B cell (primary cell): ENCODE results near the gene NUDT12. TPM values are rescaled to one million over a fixed set of nuclear protein-coding genes. Genes with fewer than 3 reads are reported as not detected.

Experiments
- ATAC-seq: fragments of 200-7000 bp; cut with Tn5 transposase; one replicate; pipeline ENCODE4 v1.10.0; 2021; ENCODE audit warnings: low read depth, mild to moderate bottlenecking, moderate number of reproducible peaks, moderate library complexity
- CTCF ChIA-PET: fragments of 350-600 bp; sonication (Branson Sonifier 250); formaldehyde crosslinking; loops from one replicate; lab custom pipeline; 2021; ENCODE audit warnings: antibody characterized with exemption, inconsistent platforms; lab: Charles Lee
- POLR2A ChIA-PET: fragments of 350-600 bp; sonication (Branson Sonifier 250); formaldehyde crosslinking; loops from one replicate; lab custom pipeline; 2021; ENCODE audit warnings: antibody characterized with exemption; lab: Charles Lee
- DNase-seq: peaks from one replicate; pipeline ENCODE4 v3.0.0; 2013
- H2AFZ ChIP-seq: 2 replicates; pipeline ENCODE4 v1.6.1; 2012; ENCODE audit warnings: mild to moderate bottlenecking, low read depth, low read length; ENCODE audit not compliant: insufficient read depth, poor library complexity, severe bottlenecking
- H3K27ac ChIP-seq, 2 donors: 1 replicate in 1 of 2; 2 replicates in 1 of 2; pipeline ENCODE4 v1.5.1; 2012 to 2013; ENCODE audit warnings: low read length in 2 of 2, mild to moderate bottlenecking in 2 of 2, moderate library complexity in 1 of 2
- H3K27me3 ChIP-seq, 4 experiments: fragments of 200-600 bp in 1 of 4; sonication (generic) in 1 of 4; replicated peaks in 1 of 4; 1 replicate in 2 of 4; 2 replicates in 2 of 4; pipeline versions ENCODE4 v1.6.1 to v1.7.0; 2013 to 2016; ENCODE audit warnings: low read length in 3 of 4, mild to moderate bottlenecking in 2 of 4, mixed read lengths in 1 of 4, moderate library complexity in 1 of 4; ENCODE audit not compliant: insufficient read depth in 4 of 4, control insufficient read depth in 3 of 4; ENCODE audit errors: control extremely low read depth in 1 of 4
- H3K36me3 ChIP-seq, 2 experiments: replicated peaks in 1 of 2; 1 replicate in 1 of 2; 2 replicates in 1 of 2; pipeline versions ENCODE4 v1.6.1 to v1.7.1; 2013; ENCODE audit warnings: low read length in 1 of 2; ENCODE audit not compliant: insufficient read depth in 2 of 2, control insufficient read depth in 1 of 2; ENCODE audit errors: control extremely low read depth in 1 of 2, extremely low read depth in 1 of 2
- H3K4me1 ChIP-seq, 2 donors: fragments of 200-600 bp in 1 of 2; sonication (generic) in 1 of 2; 1 replicate in 1 of 2; 2 replicates in 1 of 2; pipeline versions ENCODE4 v1.5.1 to v1.6.1; 2013 to 2017; ENCODE audit warnings: low read length in 2 of 2; ENCODE audit not compliant: control insufficient read depth in 2 of 2, insufficient read depth in 2 of 2
- H3K4me2 ChIP-seq: replicated peaks from 2 replicates; pipeline ENCODE3; 2012; ENCODE audit warnings: mild to moderate bottlenecking, low read depth, low read length; ENCODE audit not compliant: poor library complexity, severe bottlenecking
- H3K4me3 ChIP-seq, 5 experiments: fragments of 200-600 bp in 1 of 5; sonication (generic) in 1 of 5; 1 replicate in 3 of 5; 2 replicates in 2 of 5; pipeline versions ENCODE4 v1.5.1 to v1.7.0; 2011 to 2016; ENCODE audit warnings: low read length in 4 of 5, mild to moderate bottlenecking in 4 of 5, low read depth in 2 of 5, control low read depth in 1 of 5, moderate library complexity in 1 of 5; ENCODE audit not compliant: insufficient read depth in 1 of 5; ENCODE audit errors: control extremely low read depth in 1 of 5, extremely low read depth in 1 of 5
- H3K79me2 ChIP-seq: fragments of 200-600 bp; sonication (generic); one replicate; pipeline ENCODE4 v1.6.0; 2016; ENCODE audit warnings: low read length; ENCODE audit not compliant: control insufficient read depth, insufficient read depth
- H3K9ac ChIP-seq: fragments of 200-600 bp; sonication (generic); 2 replicates; pipeline ENCODE4 v1.6.1; 2017; ENCODE audit warnings: mild to moderate bottlenecking, low read length, moderate library complexity
- H3K9me3 ChIP-seq, 3 donors: one replicate each; pipeline versions ENCODE4 v1.6.1 to v1.7.1; 2013; ENCODE audit warnings: low read length in 2 of 3; ENCODE audit not compliant: control insufficient read depth in 2 of 3, insufficient read depth in 1 of 3; ENCODE audit errors: control extremely low read depth in 1 of 3
- H4K20me1 ChIP-seq: 2 replicates; pipeline ENCODE4 v1.6.0; 2012; ENCODE audit warnings: mild to moderate bottlenecking, low read length; ENCODE audit not compliant: insufficient read depth, control insufficient read depth, poor library complexity, severe bottlenecking
- H3K27ac Mint-ChIP-seq: one replicate; pipeline ENCODE4 v1.8.0; 2021; ENCODE audit warnings: mixed read lengths
- H3K27me3 Mint-ChIP-seq: one replicate; pipeline ENCODE4 v1.8.0; 2021; ENCODE audit warnings: mixed read lengths
- H3K4me1 Mint-ChIP-seq: one replicate; pipeline ENCODE4 v1.8.0; 2021; ENCODE audit warnings: mixed read lengths
- H3K4me3 Mint-ChIP-seq: one replicate; pipeline ENCODE4 v1.8.0; 2021; ENCODE audit warnings: mixed read lengths
- H3K9me3 Mint-ChIP-seq: one replicate; pipeline ENCODE4 v1.8.0; 2022; ENCODE audit warnings: mixed read lengths; ENCODE audit not compliant: insufficient read depth
- CTCF ChIP-seq: fragments of 200-600 bp; IDR thresholded peaks from one replicate; pipeline ENCODE4 v1.8.0; 2022; ENCODE audit warnings: antibody characterized with exemption, mild to moderate bottlenecking
- EZH2 ChIP-seq: IDR thresholded peaks from 2 replicates; pipeline ENCODE4 v1.6.1; 2012; ENCODE audit warnings: borderline replicate concordance, low read depth, mild to moderate bottlenecking, moderate library complexity, low read length; ENCODE audit not compliant: insufficient read depth, poor library complexity, severe bottlenecking
- WGBS: methylation state at CpG from one replicate; pipeline ENCODE4 v1.1.5; 2013; ENCODE audit warnings: missing lambda C conversion rate; ENCODE audit not compliant: insufficient coverage; 5-methylcytosine and 5-hydroxymethylcytosine counted together
- intact Hi-C: fragments of 100-400 bp; cut with micrococcal nuclease; formaldehyde crosslinking; loops from one replicate; pipeline ENCODE4 v1.10.0; 2022
- polyA plus RNA-seq: library from polyadenylated mRNA; depleted of rRNA; stranded (reverse); fragments of >200 nt; gene quantifications from 2 replicates; pipeline ENCODE4 v1.2.3, GENCODE V29; 2012
- total RNA-seq, 2 donors: library from RNA; stranded (reverse); fragments of 120-200 nt in 1 of 2; gene quantifications; 1 replicate in 1 of 2; 2 replicates in 1 of 2; pipeline versions ENCODE4 v1.2.3 to v1.2.4, GENCODE V29; 2013 to 2022

NUDT12 gene
- total and polyA plus RNA-seq, 2 donors (not counting 1 experiment from before 2014, with no cell fraction given): 0.97 to 2.6 TPM

GRCh38 chr5:103589357-103589756 is 26.8 kb upstream of the NUDT12 start:
- no peak for DNase-seq
- no peak overlapping the region for H3K4me2 ChIP-seq
- no peak overlapping the region for H2AFZ ChIP-seq
- no peaks in the 10 kb centered on the region for H3K27me3 ChIP-seq
- Mint-ChIP-seq H3K9me3 (no peaks in the 10 kb centered on the region), H3K4me3 (no peak overlapping the region), H3K4me1 (no peaks in the 10 kb centered on the region), H3K27ac (no peak overlapping the region), H3K27me3 (peaks cover 2% of the 10 kb centered on the region)
- no CpG with 5 or more reads among the region's 3 CpGs for WGBS
- no peaks in the 10 kb centered on the region for H4K20me1 ChIP-seq
- intact Hi-C loops: no loop called here
- H3K9ac ChIP-seq: no peak overlapping the region
- H3K27ac ChIP-seq: no peak overlapping the region
- ChIA-PET CTCF (no interaction called here), POLR2A (no interaction called here)
- H3K79me2 ChIP-seq: no peaks in the 10 kb centered on the region
- H3K9me3 ChIP-seq: no peaks in the 10 kb centered on the region
- no peaks in the 10 kb centered on the region for H3K4me1 ChIP-seq
- no peak for ATAC-seq
- no peaks in the 10 kb centered on the region for H3K36me3 ChIP-seq
- TF ChIP-seq EZH2 (no peak), CTCF (no peak)
- H3K4me3 ChIP-seq: no peak overlapping the region

DNA sequence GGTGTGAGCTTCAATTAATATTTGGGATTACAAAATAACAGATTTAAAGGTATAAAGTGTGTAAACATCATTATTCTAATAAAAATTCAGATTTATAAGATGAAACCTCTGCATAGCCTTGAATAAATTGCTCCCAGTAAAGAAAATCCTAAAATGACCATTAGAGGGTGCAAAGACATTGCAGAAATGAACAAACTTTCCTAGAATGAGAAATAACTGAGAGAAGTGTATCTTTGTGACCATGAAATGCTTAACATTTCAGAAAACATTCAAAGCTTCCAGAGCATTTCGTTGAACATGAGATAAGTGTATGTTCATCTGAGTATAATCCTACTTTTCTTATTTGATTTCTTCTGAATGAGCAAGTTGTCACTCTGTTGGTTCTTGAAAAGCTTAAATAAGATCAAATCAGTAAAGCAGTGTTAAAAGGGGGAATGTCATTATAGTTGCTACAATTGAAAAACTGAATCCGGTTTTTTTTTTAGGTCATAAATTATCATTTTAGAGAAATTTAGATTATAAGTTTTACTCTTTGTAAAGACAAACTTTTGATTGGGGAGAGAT is 24.7 kb upstream of the NUDT12 start:
- ATAC-seq: no peak
- no peak overlapping the region for H3K27ac Mint-ChIP-seq
- H3K9me3 ChIP-seq: no peaks in the 10 kb centered on the region
- no peaks in the 10 kb centered on the region for H3K27me3 Mint-ChIP-seq
- H2AFZ ChIP-seq: no peak overlapping the region
- H3K36me3 ChIP-seq: no peaks in the 10 kb centered on the region
- no peak for TF ChIP-seq EZH2
- TF ChIP-seq CTCF: no peak
- no peak overlapping the region for H3K27ac ChIP-seq
- CTCF ChIA-PET: no interaction called here
- no peaks in the 10 kb centered on the region for H3K79me2 ChIP-seq
- H4K20me1 ChIP-seq: no peaks in the 10 kb centered on the region
- H3K9ac ChIP-seq: no peak overlapping the region
- no peak overlapping the region for H3K4me2 ChIP-seq
- H3K4me3 ChIP-seq: no peak overlapping the region
- no peak for DNase-seq
- intact Hi-C loops: no loop called here
- no peak overlapping the region for H3K4me3 Mint-ChIP-seq
- no peaks in the 10 kb centered on the region for H3K9me3 Mint-ChIP-seq
- H3K27me3 ChIP-seq: no peaks in the 10 kb centered on the region
- WGBS: no CpG with 5 or more reads among the region's 2 CpGs
- POLR2A ChIA-PET: no interaction called here
- no peaks in the 10 kb centered on the region for H3K4me1 ChIP-seq
- no peaks in the 10 kb centered on the region for H3K4me1 Mint-ChIP-seq
